Erythroblast (primary cell): Measurements from ENCODE around the gene CRHR2.

Experiments used
- DNase-seq, 2 experiments: peaks; one replicate each; lab custom pipeline; 2025; lab: John Stamatoyannopoulos, UW
- GATA1 ChIP-seq: IDR thresholded peaks from 2 replicates; pipeline ENCODE4 v1.6.1; 2011; ENCODE audit warnings: low read depth, mild to moderate bottlenecking, control low read depth, low read length, moderate library complexity
- POLR2A ChIP-seq: IDR thresholded peaks from 2 replicates; pipeline ENCODE4 v1.6.1; 2011; ENCODE audit warnings: mild to moderate bottlenecking, low read length

CRHR2 gene

DNA sequence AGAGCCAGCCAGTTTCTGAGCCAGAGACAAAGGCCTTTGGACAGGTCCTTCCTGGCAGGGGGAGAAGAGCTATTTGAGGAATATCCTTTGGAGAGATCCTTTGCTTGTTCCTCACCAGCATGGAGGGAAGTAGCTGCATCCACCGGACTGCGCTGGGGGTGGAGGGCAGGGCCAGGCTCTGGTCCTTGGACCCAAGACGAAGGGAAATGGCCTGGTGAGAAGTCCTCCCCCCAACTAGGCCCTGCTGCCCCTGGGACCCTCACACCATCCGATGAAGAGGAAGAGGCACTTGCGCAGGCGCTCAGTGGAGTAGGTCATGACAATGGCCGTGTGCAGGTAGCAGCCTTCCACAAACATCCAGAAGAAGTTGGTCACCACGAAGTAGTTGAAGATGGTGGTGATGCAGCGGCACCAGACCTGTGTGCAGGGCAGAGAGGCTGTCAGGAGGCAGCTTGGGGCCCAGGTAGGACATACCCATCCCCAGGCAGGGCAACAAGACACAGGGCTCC, 19.8 kb downstream of the CRHR2 start:
- no peak for TF ChIP-seq GATA1
- no peak for TF ChIP-seq POLR2A
- no peak for DNase-seq

GRCh38 chr7:30661926-30662325, 20.3 kb downstream of the CRHR2 start:
- no peak for DNase-seq
- TF ChIP-seq POLR2A: no peak
- TF ChIP-seq GATA1: no peak

- DNase-seq: no peak
- TF ChIP-seq POLR2A (no peak), GATA1 (no peak)
These were observed 21.7 kb downstream of the CRHR2 start for GRCh38 chr7:30660331-30661255.

GRCh38 chr7:30659312-30659711, 22.9 kb downstream of the CRHR2 start:
- TF ChIP-seq POLR2A: no peak
- no peak for TF ChIP-seq GATA1
- DNase-seq: no peak

DNA sequence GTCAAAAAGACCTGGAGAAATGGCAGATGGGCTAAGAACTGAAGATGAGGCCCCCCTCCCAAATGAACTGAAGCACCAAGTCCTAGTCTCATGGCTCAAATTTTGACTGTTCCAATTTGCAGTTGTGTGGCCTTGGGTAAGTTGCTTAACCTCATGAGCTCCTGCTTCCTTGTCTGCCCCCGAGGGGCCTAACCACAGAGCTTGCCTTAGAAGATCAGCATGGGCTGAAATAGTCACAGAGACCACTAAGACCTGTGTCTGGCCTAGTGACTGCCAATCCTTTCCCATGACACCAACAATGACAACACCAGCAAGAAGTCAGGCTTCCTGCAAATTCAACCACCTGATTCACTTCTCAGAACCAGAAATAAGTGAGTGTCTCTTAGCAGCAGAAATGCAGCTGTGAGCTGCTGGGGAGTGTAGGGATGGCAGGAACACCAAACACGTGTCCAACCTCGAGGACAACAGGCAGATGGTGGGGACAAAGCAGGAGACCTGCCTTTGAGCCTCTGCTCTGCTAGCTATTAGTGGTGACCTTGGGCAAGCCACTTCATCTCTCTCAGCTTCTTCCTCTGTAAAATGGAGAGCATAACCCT, 23.7 kb downstream of the CRHR2 start:
- TF ChIP-seq POLR2A (no peak), GATA1 (no peak)

GRCh38 chr7:30657131-30657530, 25.1 kb downstream of the CRHR2 start:
- TF ChIP-seq POLR2A (no peak), GATA1 (no peak)
- DNase-seq: no peak

More for the DNA sequence above, 23.7 kb downstream of the CRHR2 start:
- no peak for DNase-seq

DNA sequence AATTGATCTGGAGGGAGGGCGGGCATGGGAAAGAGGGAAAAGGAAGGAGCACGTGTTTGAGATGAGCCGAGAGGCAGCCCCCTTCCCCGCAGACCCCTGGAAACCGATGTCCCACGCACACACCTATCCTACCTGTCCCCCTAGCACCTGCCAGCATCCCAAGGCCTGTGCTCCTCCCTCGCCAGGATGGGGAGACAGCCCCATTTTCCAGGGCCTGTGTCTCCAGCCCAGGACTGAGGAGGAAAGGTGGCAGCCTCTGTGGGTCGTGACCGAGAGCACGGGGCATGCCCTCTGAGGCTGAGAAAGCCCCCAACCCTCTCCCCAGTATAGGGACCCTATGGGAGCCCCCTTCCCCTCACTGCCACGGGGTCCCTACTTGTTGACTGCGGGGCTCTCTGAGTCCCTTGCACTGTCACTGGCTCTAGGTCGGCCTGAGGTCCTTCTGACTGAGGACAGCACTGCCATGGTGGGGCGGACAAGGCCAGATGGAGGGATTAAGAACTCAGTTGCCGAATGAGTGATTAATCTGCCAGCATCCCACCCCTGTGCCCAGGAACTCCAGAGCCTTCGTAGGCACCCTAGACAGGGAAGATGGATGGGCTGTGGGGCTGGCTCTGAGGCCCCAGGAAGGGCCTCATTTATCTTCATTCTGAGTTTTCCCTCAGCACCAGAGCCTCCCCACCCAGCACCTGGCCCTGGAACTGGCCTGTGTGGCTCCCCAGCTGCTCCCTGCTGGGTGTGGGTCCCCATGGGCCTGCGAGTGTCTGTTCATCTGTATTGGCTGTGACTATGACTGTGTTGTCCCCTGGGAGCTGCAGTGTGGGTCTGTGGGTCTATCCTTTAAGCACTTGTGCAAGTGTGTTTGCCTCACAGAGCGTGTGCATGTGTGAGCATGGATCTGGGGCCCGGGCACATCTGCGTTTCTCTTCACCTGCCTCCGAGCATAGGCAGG, 26.0 kb downstream of the CRHR2 start:
- TF ChIP-seq POLR2A: no peak
- TF ChIP-seq GATA1: no peak
- DNase-seq: no peak

DNA sequence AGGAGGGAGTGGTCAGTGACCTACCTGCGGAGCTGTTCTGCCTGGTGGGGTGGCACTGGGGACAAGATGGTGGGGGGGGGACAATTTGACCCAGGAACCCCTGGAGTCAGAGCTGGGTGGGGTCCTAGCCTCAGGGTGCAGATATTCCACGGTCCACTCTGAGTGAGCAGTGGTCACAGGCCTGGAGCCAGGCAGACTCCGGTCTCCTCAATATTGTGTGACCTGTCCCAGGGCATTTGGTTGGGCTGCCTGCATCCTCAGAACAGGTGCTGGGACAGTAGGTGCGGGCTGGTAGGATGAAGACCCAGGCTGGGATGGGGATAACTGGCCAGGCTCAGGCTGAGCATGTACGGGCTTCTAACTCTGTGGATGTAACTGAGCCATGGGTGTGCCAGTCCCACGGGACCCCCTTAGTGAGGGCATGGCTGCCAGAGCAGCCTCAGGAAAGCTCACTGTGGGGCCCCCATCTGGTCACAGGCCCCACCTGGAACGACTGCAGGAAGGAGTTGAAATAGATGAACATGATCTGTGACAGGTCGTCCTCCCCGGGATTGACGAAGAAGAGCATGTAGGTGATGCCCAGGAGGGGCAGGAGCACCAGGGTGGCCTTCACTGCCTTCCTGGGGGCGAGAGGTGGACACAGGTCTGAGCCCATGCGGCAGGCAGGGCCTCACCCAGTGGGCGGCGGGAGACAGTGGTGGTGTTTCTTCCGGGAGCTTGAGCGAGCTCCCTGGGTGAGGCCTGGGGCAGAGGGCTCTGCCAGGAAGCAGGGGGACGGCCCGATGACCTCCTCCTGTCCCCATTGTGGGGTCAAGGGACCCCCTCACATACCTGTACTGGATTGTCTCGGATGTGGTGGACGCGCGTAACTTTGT, 26.9 kb downstream of the CRHR2 start:
- no peak for DNase-seq
- TF ChIP-seq POLR2A (no peak), GATA1 (no peak)

- no peak for TF ChIP-seq GATA1
- no peak for TF ChIP-seq POLR2A
- DNase-seq: no peak
These were observed 27.8 kb downstream of the CRHR2 start for GRCh38 chr7:30654296-30655090.

- TF ChIP-seq GATA1 (no peak), POLR2A (no peak)
- DNase-seq: no peak
These were observed 29.3 kb downstream of the CRHR2 start for GRCh38 chr7:30652698-30653641.

- no peak for DNase-seq
- TF ChIP-seq POLR2A: no peak
- TF ChIP-seq GATA1: no peak
These were observed 30.1 kb downstream of the CRHR2 start for GRCh38 chr7:30652132-30652531.
